ENCODE data around the gene GJB5. TPM values are rescaled to one million over a fixed set of nuclear protein-coding genes. Genes with fewer than 3 reads are reported as not detected.

GJB5 gene
- total RNA-seq, 2 donors from 2014 or later: not detected

GRCh38 chr1:34742667-34743270, 12.1 kb upstream of the GJB5 start:
- peak; percentile 88 to 90 for ATAC-seq
- intact Hi-C loops (cut with DNase I): loop anchor here (5.0 to 10.0 kb wide), 4 partner anchors 278 to 1110 kb away; no protein-coding TSS in a partner anchor
- peak; percentile 83 for DNase-seq

GRCh38 chr1:34743775-34744174, 11.1 kb upstream of the GJB5 start:
- ATAC-seq (no peak), DNase-seq (no peak)
- intact Hi-C loops (cut with DNase I): loop anchor here (5.0 to 10.0 kb wide), 4 partner anchors 279 to 1111 kb away; no protein-coding TSS in a partner anchor

GRCh38 chr1:34744851-34745250, 10.0 kb upstream of the GJB5 start:
- intact Hi-C loops (cut with DNase I): loop anchor here (5.0 to 10.0 kb wide), 4 partner anchors 280 to 1113 kb away; no protein-coding TSS in a partner anchor
- ATAC-seq: no peak
- no peak for DNase-seq

GRCh38 chr1:34745666-34746065, 9.2 kb upstream of the GJB5 start:
- intact Hi-C loops (cut with DNase I): loop anchor here (10.0 kb wide), 2 partner anchors 281 to 631 kb away; no protein-coding TSS in a partner anchor
- DNase-seq (no peak), ATAC-seq (no peak)

- ATAC-seq: no peak
- no peak for DNase-seq
- intact Hi-C loops (cut with DNase I): loop anchor here (10.0 kb wide), 2 partner anchors 281 to 631 kb away; no protein-coding TSS in a partner anchor
Observed at GRCh38 chr1:34746101-34746500, 8.7 kb upstream of the GJB5 start.

- ATAC-seq: no peak
- intact Hi-C loops (cut with DNase I): loop anchor here (10.0 kb wide), 2 partner anchors 282 to 632 kb away; no protein-coding TSS in a partner anchor
- no peak for DNase-seq
Observed at GRCh38 chr1:34746785-34747637, 7.8 kb upstream of the GJB5 start.

GRCh38 chr1:34747638-34747941, 7.3 kb upstream of the GJB5 start:
- intact Hi-C loops (cut with DNase I): loop anchor here (10.0 kb wide), 2 partner anchors 283 to 633 kb away; no protein-coding TSS in a partner anchor
- ATAC-seq (no peak), DNase-seq (no peak)

- ATAC-seq (no peak), DNase-seq (no peak)
- intact Hi-C loops (cut with DNase I): loop anchor here (10.0 kb wide), 2 partner anchors 285 to 635 kb away; no protein-coding TSS in a partner anchor
Observed at GRCh38 chr1:34749992-34750391, 4.9 kb upstream of the GJB5 start.

- DNase-seq: no peak
- intact Hi-C loops (cut with DNase I): no loop called here
- no peak for ATAC-seq
Observed at GRCh38 chr1:34750610-34751009, 4.2 kb upstream of the GJB5 start.

GRCh38 chr1:34753163-34753562, 1.7 kb upstream of the GJB5 start:
- intact Hi-C loops (cut with DNase I): no loop called here
- DNase-seq: no peak
- no peak for ATAC-seq

GRCh38 chr1:34755961-34756360, 1.1 kb downstream of the GJB5 start:
- intact Hi-C loops (cut with DNase I): no loop called here
- DNase-seq (no peak), ATAC-seq (no peak)

GRCh38 chr1:34757386-34757785, 2.5 kb downstream of the GJB5 start:
- DNase-seq: no peak
- intact Hi-C loops (cut with DNase I): no loop called here
- no peak for ATAC-seq

- intact Hi-C loops (cut with DNase I): no loop called here
- no peak for DNase-seq
- no peak for ATAC-seq
Observed at GRCh38 chr1:34758751-34759150, 3.9 kb downstream of the GJB5 start.

- intact Hi-C loops (cut with DNase I): no loop called here
- DNase-seq: no peak
- no peak for ATAC-seq
Observed at GRCh38 chr1:34759503-34760357, 4.9 kb downstream of the GJB5 start, which contains the start of gene GJB4. GJB4 (plus strand) TSS chr1:34759740; CDS start chr1:34761255, 1,515 bp downstream.

GRCh38 chr1:34761176-34761761, 6.4 kb downstream of the GJB5 start:
- DNase-seq: no peak
- intact Hi-C loops (cut with DNase I): no loop called here
- ATAC-seq: no peak

- DNase-seq (no peak), ATAC-seq (no peak)
- intact Hi-C loops (cut with DNase I): no loop called here
Observed at GRCh38 chr1:34761776-34762307, 7.0 kb downstream of the GJB5 start.

- ATAC-seq (no peak), DNase-seq (no peak)
- intact Hi-C loops (cut with DNase I): no loop called here
Observed at GRCh38 chr1:34762474-34763141, 7.8 kb downstream of the GJB5 start.

- ATAC-seq (no peak), DNase-seq (no peak)
- intact Hi-C loops (cut with DNase I): no loop called here
Observed at GRCh38 chr1:34763142-34763781, 8.4 kb downstream of the GJB5 start.

Measured in left cardiac atrium (tissue), 4 donors.